ENCODE results near the gene PTCD1.

DNA sequence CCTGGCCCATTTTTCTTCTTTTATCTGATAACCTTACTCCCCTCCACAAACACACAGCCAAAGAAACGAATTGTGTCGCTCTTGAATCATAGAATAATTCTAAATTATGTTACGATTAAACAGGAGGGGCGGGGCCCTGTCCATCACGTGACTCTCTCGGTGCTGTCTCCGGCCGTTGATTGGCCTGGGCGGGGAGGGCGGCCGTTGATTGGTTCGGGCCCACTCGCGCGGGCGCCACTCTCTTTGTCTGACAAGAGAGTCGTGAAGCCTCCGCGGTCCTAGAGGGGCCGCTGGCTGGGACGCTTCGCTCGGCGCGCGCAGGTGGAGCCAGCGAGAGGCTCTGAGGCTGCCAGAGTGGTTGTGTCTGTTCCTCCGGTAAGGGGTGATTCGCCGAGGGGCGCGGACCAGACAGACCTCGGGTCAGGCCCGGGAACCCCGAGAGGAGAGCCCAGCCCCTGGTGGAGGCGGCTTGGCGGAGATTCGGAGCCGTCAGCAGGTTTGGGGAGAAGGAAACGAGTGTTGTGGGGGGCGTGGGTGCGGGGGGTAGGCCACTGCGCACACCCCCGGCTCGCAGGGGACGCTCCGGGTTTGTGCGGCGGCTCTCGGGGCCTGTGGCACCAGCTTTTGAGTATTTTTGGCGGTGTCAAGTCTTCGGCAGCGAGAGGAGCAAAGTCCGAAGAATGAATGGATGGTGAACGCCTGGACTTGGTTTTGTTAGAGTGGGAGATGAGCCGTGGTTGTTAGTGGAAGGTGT is 34.1 kb upstream of the PTCD1 start, which contains the start of gene ZNF789:
- no peak for TF ChIP-seq CTCF (IDR thresholded peaks at IDR 0.05)
- TF ChIP-seq EP300 (IDR thresholded peaks at IDR 0.05) = no peak
